GM18508 (cell line): Measurements from ENCODE around the gene TRIM46.
"Not testable (repeated sequence)": the region's sequence is repeated elsewhere in the genome, so short reads cannot be mapped to it uniquely, and the experiment has no call there.

ENCODE experiments used
- ATAC-seq: cut with Tn5 transposase; IDR thresholded peaks from one replicate; pipeline ENCODE4 v1.9.1; 2021; ENCODE audit warnings: moderate number of reproducible peaks; ENCODE audit not compliant: insufficient read depth, unreplicated experiment

The TRIM46 gene

DNA sequence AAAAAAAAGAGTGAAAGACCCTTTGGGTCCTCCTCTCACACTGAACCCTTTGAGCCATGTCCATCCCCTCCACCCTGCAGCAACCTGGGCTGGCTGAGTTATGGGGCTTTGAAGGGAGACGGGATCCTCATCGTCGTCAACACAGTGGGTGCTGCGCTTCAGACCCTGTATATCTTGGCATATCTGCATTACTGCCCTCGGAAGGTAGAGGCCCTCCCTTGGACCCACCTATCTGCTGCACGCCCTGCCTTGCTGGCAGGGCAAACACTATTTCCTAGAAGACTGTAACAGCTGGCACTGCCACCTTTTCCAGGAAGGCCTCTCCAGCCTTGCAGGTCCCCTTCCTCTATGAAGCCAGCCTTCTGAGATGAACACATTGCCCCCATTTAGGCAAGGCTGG lies 36.9 kb upstream of the TRIM46 start:
- no peak for ATAC-seq

DNA sequence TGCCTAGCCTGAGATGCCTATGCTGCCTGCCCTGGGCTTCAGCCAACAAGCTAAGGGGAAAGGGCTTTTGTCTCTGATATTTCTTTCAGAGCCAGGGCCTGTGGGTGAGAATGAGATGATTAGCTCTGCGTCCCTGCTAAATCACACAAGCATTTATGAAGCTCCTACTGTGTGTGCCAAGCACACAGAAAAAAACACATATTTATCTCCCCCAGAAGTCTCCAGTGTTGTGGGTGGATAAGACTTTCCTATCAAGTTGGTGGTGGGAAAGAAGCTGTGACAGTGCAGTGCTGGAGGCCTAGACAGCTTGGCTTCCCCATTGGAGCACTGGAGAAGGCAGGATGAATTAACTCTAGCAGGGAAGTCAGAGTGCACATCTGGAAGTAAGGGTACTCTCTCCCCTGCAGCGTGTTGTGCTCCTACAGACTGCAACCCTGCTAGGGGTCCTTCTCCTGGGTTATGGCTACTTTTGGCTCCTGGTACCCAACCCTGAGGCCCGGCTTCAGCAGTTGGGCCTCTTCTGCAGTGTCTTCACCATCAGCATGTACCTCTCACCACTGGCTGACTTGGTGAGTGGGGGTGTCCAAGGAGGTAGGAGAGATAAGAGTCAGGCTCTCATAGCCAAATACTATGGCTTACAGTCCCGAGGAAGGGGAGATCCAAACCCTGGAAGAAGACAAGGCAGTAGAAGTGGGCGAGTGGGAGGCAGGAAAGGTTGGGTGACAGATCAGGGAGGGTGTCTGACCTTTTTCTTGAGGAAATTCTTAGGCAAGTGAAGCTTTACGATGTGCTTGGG lies 36.3 kb upstream of the TRIM46 start:
- no peak for ATAC-seq

DNA sequence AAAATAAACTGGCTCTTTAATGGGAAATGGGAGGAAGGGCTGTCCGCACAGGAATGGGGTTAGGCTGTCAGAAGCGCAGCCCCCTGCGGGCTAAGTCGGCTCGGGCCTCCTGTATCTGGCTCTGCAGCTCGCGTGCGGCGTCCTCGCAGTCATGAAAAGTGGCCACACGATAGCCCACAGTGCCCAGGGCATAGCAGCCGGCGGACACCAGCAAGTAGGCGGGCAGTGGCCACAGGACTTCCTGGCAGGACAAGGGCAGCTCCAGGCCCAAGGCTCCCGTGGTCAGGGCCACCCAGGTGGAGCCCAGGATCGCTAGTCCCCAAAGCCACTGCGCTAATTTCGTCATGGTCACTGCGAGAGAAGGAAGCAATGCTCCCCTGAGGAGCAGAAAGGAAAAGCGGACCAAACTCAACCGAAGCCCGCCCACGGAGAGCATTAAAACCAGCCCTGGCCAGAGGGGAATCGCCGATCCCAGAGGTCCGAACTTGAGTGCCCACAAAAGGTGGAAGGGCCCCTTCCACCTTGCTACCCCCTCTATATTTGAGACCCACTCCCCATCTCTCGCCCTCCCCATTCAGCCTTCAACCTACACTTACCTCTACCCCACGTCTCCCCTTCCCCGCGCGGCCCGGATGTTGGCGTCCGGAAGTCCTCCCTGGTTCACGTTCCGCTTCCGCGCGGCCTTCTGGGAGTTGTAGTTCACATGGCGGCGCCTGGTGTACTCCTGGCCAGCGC lies 33.6 kb upstream of the TRIM46 start, which contains the start of gene DPM3:
TSS of gene DPM3 (minus strand) at position 637 of the 735 bp plus-strand sequence. CDS start at position 346, 291 bp downstream.
- ATAC-seq, result no peak

DNA sequence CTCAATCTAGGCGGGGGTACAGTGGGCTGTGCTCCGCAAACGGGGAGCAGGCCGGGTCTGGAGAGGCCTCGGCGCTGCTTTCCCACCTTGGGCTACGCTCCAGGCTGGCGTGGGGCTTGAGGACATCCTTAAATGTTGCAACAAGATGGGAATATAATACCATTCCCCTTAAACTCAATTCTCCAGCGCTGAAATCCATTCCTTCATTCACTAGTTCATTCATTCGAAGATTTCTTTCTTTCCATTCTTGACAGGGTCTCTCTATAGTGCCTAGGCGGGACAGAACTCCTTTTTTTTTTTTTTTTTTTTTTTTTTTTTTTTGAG lies 33.1 kb upstream of the TRIM46 start:
- ATAC-seq, result no peak

DNA sequence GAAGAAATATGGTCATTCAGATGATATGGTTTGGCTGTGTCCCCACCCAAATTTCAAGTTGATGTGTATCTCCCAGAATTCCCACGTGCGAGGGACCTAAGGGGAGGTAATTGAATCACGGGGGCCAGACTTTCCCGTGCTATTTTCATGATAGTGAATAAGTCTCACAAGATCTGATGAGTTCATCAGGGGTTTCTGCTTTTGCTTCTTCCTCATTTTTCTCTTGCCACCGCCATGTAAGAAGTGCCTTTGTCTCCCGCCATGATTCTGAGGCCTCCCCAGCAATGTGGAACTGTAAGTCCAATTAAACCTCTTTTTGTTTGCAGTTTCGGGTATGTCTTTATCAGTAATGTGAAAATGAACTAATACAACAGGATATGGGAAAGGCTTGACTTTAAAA lies 31.9 kb upstream of the TRIM46 start:
- no peak for ATAC-seq

DNA sequence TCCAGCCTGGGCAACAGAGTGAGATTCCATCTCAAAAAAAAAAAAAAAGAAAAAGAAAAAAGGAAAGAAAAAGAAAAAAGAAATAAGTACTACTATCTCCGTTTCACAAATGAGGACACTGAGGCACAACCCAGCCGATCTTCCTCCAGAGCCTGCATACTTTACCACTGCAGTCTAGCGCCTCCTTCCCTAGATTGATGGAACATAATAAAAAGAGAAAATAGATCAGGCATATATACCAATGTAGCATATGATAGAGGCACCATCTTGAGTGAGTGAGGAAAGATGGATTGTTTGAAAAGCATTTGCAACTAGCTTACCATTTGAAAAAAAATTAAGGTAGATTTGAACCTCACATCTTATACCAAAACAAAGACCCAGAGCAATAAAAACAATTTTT lies 28.2 kb upstream of the TRIM46 start:
- no peak for ATAC-seq

DNA sequence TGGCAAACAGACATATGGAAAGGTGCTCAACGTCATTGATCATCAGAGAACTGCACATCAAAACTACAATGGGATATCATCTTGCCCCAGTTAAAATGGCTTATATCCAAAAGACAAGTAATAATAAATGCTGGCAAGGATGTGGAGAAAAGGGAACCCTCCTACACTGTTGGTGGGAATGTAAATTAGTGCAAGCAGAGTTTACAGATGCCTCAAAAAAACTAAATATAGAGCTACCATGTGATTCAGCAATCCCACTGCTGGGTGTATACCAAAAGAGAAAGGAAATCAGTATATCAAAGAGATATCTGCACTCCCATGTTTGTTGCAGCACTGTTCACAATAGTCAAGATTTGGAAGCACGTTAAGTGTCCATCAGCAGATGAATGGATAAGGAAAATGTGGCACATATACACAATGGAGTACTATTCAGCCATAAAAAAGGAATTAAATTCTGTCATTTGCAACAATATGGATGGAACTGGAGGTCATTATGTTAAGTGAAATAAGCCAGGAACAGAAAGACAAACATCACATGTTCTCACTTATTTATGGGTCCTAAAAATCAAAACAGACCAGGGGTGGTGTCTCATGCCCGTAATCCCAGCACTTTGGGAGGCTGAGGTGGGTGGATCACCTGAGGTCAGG lies 17.5 kb upstream of the TRIM46 start:
- not testable (repeated sequence) for ATAC-seq

DNA sequence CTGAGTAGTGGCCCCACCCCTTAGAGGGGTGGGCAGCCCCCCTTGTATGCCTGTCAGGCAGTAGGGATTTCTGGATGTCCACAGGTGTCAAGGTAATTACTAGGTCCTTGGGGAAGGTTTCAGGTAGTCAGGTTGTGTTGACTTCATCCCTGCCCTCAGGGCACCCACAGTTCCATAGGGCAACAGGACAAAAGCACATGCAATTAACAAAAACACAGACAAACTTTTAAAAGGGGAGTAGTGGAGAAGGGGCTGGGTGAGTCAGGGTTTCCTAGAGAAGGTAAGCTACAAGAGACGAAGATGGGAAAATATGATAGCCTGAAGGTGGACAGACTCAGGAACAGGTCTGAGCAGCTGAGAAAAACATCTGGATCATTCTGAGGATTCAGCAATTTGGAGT lies 14.7 kb upstream of the TRIM46 start:
- ATAC-seq, result no peak

DNA sequence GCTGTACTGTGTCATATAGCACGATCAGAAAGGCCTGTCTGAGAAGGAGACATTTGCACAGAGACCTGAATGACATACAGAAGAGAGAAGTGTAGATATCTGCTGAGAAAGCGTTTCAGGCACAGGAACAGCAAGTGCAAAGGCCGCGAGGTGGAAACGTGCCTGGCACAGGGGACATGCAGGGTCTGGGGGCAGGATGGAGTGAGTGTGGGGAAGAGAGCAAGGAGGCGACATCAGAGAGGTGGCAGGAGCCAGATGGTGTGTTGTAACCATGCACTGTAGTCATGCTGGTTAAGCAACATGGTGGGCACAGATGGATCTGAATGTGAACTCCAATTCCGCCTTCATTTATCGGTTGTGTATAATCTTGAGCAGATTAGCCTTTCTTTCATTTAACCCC lies 13.5 kb upstream of the TRIM46 start:
- no peak for ATAC-seq

DNA sequence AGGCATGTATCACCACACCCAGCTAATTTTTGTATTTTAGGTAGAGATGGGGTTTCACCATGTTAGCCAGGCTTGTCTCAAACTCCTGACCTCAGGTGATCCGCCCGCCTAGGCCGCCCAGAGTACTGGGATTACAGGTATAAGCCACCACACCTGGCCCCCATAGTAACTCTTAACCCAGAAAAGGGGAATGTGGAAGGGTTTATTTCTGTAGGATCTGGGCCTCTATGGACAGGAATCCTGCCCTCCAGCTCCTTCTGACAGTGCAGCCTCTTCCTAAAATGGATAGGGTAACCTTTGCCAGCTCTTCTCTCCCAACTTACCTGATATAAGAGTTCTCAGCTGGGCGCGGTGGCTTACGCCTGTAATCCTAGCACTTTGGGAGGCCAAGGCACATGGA lies 11.0 kb upstream of the TRIM46 start:
- ATAC-seq, result not testable (repeated sequence)

DNA sequence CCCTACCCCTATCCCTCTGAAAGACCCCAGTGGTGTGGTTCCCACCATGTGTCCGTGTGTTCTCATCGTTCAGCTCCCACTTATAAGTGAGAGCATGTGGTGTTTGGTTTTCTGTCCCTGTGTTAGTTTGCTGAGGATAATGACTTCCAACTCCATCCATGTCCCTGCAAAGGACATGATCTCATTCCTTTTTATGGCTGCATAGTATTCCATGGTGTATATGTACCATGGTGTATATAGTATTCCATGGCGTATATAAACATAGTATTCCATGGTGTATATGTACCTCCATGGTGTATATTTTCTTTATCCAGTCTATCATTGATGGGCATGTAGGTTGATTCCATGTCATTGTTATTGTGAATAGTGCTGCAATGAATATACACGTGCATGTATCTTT lies 9.9 kb upstream of the TRIM46 start:
- ATAC-seq, result not testable (repeated sequence)

DNA sequence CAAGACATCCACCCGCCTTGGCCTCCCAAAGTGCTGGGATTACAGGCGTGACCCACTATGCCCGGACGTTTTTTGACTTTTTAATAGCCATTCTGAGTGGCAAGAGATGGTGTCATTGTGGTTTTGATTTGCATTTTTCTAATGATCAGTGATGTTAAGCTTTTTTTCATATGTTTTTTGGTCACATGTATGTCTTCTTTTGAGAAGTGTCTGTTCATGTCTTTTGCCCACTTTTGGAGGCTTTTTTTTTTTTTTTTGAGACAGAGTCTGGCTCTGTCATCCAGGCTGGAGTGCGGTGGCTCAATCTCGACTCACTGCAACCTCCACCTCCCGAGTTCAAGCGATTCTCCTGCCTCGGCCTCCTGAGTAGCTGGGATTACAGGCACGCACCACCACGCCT lies 9.0 kb upstream of the TRIM46 start:
- ATAC-seq, result not testable (repeated sequence)

DNA sequence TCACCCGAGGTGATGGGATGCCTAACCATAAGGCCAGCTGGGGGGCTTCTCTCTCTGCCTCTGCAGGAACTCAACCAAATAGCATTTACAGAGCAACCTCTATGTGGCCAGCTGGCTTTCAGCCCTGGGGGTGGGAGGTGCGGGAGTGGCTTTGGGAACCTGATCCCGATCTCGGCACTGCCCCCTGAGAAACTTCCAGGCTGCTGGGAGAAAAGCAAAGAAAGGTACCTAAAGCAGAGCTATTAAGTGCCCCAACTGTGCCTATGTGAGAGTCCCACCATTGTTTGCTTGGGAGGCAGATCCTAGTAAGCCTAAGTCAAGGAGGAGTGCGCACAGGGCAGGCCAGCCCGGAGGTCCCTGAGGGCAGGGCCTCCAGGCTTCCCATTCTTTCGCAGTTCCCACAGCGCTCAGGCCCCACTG lies 7.6 kb upstream of the TRIM46 start:
- ATAC-seq, result no peak

DNA sequence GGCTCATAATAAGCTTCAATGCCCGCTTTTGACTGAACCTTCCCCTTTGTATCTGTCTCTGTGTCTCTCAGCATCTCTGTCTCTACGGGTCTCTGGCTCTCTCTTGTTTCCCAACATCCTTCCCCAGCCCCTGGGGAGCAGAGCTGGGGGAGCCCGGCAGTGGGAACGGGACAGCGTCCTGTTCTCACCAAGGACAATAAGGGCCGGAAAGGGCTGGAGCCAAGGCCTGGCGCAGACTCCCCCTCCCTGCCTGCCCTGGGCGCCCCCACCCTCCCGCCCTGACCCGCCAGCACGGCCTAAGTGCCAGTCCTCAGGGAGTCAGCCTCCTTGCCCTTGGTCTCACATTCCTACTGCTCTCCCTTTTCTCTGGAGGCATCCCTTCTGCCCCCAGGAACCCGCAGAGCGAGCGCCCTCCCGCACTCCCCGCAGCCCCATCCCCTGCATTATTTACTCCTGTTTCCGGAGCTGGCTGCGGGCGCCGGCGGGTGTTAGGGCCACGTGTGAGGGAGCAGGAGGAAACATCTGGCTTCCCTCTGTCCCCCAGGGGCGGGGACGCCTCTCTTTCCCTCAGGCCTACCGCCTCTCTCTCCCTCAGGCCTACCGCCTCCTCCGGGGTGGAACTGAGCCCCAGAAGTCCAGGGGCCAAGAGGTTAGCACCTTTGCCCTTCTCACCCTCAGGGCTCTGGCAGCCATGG lies 7.0 kb upstream of the TRIM46 start:
- no peak for ATAC-seq

DNA sequence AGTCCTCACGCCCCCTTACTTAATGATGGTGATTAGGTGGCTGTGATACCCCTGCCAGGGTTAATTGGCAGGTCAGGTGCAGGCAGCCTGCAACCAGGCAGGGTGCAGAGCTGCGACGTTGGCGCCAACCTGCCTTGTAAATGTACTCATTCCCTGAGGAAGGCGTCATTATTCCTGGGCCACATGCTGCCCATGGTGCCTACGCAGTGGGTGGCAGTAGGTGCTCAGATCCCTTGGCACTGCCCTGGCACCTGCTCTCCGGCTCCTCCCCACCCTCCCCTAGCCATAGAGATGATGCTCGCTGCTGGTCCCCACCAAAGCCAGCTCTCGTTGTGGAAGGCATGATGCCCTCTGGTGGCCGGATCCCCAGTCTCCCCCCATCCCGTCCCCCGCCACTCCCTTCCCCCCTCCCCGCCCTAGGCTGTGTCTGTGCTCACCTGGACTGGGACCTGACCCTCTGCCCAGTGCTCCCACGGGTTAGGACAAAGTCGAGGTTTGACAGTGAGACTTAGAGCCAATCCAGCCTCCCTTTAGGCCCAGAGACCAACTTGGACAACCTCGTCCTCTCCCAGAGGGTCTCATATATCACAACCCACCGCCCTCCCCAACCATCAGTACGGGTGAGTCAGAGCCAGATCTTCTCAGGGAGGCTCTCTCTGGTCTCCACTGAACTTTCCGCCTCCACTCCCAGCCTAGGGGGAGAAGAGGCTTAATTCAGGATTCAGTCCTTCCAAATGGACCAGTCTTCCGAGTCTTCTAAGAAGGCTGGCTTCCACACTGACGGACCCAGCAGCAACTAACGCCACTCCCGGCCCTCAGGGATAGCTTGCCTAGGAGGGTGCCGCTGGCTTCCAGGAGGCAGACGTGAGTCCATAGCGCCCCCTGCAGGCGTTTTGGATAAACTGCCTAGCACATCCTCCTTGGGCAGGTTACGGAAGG lies 6.2 kb upstream of the TRIM46 start:
- ATAC-seq, result no peak

DNA sequence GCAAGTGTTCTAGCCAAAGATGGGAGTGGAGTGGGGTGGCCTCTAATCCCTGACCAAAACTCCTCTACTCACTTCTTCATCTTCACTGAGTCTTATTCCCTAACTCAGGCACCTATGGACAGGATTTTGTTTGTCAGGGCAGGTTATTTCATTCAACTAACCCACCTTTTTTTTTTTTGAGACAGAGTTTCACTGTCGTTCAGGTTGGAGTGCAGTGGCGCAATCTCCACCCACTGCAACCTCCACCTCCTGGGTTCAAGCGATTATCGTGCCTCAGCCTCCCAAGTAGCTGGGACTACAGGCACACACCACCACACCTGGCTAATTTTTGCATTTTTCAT lies 5.6 kb upstream of the TRIM46 start:
- ATAC-seq, result not testable (repeated sequence)

DNA sequence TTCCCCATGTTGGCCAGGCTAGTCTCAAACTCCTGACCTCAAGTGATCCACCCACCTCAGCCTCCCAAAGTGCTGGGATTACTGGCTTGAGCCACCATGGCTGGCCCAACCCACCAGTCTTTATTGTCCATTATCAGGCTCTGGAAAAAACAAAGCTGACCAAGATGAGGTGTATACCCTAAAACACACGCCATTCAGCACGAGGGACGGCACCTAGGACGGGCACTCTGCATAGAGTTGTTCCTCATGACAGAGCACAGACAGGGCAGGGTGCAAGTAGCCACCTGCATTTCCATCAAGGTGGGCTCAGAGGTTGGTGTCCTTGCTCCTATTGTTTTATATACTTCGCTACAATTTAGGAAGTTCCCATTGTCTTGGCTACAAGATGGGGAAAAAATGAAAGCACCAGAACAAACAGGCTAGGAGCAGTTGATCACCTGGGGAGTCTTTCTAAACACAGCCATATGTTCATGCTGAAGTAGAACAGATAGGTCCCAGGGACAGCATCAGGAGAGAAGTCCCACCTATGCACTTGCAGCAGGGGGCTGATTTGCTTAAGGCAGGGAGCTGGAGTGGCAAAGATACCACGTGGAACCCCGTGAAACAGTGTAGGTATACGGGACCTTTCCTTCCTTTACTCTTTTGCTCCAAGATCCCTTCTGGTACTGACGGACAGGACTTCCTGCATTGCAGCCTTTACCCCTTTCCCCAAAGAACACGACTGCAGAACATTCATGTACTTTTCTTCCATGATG lies 5.0 kb upstream of the TRIM46 start:
- no peak for ATAC-seq

DNA sequence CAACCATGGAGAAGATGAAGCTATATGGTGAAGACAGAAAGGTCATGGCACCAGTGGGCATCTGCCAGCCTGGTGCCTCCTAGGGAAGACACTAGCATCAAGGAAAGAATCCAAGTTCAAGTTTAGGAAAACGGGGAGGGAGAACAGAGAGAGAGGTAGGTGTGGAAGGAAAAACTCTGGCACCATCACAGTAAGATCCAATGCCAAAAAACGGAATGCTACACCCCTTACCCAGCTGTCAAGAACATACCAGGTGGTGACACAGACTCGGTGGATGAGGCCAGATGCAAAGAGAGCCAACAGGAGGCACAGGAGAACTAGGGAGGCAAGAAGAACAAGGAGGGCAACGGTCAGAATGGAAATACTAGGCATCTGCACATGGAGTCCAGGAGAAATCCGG lies 4.1 kb upstream of the TRIM46 start:
- no peak for ATAC-seq

DNA sequence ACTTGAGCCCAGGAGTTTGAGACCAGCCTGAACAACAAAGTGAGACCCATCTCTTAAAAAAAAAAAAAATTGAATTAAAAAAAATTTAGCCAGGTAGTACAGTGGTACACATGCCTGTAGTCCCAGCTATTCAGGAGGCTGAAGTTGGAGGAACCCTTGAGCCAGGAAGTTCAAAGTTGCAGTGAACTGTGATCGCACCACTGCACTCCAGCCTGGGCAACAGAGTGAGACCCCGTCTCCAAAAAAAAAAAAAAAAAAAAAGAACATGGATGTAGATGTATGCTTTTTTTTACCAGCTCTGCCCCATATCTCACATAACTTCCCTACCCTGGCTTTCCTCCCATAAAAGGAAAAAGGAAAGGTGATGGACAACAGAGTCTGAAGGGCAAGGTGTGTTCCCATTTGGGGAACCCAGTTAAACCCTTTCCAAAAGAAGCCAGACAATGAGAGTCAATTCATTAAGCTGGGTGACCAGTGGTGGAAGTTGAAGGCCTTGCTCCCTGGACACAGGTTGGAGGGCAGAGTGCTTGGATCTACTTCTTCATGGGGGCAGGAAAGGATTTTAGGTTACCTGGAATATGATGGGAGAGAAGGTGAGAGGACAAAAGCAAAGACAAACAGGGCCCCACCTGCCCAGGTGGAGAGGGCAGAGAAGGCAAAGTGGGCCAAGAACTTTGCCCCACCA lies 3.4 kb upstream of the TRIM46 start:
- no peak for ATAC-seq
